Stimulated activated CD8-positive, alpha-beta memory T cell treated with anti-CD3 and anti-CD28 coated beads, Interleukin-15, amount 100 ng/mL, for 48 hours (primary cell): ENCODE data around the gene PTOV1.

Experiments used
- DNase-seq, 2 donors: peaks; one replicate each; pipeline ENCODE4 v3.0.0-alpha.2; 2020; ENCODE audit warnings: low read depth in 2 of 2

The PTOV1 gene

DNA sequence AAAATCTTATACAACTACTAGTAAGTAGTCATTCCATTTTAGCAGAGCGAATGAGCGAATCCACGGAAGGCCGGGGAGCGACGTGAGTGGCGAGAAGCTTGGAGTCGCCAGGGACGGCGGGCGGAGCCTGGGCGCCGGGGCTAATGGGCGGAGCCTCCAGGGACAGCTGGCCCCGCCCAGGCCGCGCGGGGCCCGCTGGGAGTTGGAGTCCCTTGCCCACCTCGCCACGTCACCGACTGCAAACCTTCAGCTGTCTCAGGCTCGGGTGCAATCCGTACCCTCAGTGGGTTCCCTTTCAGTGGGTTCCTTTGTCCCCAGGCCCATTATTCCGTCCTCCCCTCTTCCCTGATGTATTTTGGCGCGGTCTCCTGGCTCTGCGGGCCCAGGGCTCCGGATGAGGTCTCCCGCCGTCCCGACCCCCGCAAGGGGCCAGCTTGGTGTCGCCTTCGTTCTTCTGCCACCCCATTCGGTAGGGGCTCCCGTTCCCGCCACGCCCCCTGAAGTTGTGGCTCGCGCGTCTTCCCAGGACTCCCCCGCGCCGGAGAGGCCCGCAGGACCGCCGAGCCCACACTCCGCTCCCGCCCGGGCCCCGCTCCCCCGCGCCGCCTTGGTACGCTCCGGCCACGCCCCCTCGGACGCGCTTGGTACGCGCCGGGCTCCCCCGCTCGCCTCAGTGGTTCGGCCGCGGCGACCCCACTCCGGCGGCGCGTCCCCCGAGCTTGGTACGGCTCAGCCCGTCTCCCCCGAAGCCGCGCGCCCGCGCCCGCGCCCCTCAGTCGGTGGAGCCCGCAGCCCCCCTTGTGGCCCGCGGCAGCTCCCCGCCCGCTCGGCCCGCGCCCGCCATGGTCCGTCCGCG lies at the start of gene PTOV1:
TSS of gene PTOV1 (plus strand) at position 673 of the 856 bp plus-strand sequence.
- DNase-seq = peak; percentile 76 to 85

- DNase-seq = no peak
Measured at GRCh38 chr19:49801401-49801888, 49.5 kb upstream of the PTOV1 start.

DNA sequence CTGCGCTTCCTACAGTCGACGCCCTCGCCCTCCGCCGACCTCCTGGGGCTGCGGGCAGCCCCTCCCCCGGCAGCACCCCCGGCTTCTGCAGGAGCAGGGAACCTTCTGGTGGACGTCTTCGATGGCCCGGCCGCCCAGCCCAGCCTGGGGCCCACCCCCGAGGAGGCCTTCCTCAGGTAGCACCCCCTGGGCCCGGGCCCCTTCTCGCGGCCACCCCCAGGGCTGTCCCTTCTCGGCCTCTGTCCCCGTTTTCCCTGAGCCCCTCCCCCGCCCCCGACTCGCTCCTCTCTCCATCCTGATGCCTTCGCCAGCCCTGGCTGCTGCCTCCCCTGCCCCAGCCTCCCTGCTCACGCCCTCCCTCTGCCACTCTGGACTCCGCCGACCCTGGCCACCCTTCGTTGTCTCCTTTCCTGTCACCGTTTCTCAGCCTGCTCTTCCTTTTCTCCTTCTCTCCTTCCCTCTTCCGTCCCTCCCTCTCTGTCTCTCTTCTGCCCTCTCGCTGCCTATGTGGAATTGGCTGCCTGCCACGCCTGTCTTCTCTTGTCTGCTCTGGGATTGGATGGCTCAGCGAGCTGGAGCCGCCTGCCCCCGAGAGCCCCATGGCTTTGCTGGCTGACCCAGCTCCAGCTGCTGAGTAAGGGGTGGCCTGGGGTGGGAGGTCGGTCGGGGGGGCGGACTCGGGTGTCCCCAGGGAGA lies 48.8 kb upstream of the PTOV1 start:
- DNase-seq = no peak

- no peak for DNase-seq
Measured at GRCh38 chr19:49802836-49803528, 48.0 kb upstream of the PTOV1 start.

DNA sequence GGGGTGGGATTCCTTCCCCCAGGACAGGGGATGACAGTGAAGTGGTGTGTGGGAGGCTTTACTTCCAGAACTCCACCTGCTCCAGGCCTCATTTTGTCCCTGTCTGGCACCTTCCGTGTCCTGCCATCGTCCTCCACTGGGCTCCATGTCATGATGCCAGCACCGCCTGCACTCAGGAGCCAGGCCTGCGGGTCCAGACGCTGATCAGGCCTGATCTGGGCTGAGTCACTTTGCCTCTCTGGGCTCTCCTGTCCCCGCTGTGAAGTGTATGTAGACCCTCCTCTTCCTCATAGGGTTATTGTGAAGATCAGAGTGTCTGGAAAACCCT lies 47.5 kb upstream of the PTOV1 start:
- no peak for DNase-seq

- no peak for DNase-seq
Measured at GRCh38 chr19:49805822-49806619, 44.9 kb upstream of the PTOV1 start.

DNA sequence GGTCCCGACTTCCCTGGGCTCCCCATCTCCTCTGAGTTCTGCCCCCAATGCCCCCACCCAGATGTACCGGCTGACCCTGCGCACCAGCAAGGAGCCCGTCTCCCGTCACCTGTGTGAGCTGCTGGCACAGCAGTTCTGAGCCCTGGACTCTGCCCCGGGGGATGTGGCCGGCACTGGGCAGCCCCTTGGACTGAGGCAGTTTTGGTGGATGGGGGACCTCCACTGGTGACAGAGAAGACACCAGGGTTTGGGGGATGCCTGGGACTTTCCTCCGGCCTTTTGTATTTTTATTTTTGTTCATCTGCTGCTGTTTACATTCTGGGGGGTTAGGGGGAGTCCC lies 44.4 kb upstream of the PTOV1 start:
- no peak for DNase-seq

- DNase-seq = no peak
Measured at GRCh38 chr19:49807058-49807903, 43.7 kb upstream of the PTOV1 start.

DNA sequence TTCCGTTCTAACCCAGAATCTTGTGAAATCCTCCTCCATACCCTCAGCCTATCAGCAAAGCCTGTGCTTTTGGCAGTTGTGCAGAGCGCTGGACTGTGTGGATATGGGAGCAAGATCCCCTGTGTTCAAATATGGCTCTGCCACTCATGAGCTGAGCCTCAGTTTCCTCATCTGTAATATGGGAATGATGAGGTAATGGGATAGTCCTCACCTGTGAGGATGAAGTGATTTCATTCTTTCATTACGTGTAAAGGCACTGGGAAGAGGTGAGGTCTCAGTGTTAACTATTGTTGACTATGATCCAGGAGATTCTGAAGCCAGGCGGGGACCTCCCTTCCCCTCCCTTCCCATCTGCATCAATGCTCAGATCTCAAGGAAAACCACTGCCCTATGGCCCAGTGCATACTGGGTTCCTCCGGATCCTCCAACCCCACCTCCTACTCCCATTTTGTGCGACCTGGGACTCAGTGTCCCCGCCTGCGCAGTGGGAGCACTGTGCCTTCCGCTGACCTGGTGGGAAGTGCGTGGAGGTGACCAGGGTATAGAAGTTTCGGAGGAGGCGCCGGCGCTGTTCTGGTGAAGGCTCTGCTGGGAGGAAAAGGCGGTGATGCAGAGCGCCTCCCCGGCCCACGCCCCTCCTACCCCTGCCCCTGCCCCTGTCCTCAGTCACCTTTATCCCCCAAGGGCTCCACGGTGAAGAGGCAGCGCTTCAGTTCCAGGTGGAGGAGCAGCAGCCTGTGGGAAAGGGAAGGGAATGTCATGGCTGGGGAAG lies 42.9 kb upstream of the PTOV1 start:
- no peak for DNase-seq

DNA sequence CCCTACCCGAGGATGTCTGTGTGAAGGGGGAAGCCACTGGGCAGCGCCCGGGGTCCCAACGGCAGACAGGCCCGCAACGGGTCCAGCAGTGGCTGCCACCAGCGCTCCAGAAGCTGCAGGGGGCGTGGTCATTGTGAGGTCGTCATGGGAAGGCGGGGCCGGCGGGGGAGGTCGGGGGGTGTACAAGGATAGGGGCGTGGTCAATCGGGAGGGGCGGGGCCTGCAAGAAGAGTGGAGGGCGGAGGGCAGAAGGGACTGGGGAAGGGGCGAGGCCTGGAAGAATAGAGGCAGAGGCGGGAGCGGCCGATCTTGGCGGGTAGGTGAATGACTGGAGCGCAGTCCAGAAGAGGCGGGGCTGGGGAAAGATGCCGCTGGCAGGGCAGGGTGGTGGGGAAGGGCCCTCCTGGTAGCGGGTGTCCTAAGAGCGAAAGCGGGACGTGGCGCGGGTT lies 42.2 kb upstream of the PTOV1 start:
- DNase-seq = peak; percentile 67 to 69

DNA sequence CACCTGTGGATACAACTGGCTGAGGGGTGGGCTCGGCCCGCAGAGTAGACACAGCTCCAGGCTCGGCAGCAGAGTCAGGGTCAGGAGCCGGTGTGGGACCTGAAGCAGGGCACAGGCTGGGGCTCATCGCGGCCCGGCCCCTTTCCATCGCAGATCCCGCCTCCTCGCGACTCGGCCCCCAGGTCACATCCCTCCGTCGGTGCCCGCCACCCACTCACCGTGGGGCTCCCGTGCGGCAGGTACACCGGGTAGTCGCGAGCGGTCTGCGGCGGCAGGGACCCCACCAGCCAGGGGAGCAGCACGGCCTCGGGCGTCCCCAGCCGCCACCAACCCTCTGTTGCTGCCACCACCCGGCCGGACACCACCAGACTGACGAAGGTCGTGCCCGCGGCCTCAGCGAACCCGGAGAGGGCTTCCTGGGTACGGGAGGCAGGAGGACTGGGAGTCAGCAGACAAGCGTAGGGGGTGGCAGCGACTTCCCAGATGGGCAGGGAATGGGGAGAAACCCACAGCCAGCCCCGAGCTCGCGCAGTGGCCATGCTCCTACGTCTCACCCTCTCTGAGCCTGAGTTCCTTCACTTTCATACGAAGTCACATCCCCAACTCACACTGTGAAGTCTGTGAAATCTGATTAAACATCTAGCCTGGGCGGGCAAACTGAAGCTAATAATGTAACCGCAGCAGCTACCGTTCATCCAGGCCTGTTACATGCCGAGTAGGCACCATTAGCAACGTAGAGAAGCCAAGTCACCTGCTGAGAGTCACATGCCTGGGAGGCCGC lies 41.6 kb upstream of the PTOV1 start:
- DNase-seq = peak in 1 of 2 donors; percentile 21

- no peak for DNase-seq
Measured at GRCh38 chr19:49809941-49810389, 41.0 kb upstream of the PTOV1 start.

GRCh38 chr19:49811328-49811727 lies 39.6 kb upstream of the PTOV1 start:
- no peak for DNase-seq

DNA sequence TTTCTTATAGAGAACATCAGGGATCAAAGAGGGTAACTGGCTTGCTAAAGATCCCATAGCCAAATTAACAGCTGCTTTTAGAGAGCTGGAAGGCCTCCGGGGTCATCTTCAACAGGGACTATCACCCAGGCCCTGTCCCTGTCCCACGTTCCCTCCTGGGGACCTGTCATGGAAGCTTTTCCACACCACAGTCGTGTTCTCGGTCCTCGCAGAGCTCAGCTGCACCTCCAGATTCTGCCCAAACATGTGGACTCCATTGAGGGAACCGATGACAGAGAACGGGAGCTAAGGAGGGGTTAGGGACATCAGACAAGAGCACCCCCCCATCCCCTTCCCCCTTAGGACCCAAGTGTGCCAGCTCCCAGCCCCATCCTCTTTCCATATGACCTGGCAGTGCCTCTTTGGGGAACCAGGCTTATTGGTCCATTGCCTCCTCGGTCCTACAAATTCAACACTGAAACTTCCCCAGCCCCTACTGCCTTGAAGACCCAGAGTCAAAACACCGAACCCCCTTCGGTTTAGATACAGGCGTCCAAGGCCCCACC lies 38.4 kb upstream of the PTOV1 start:
- DNase-seq = no peak

DNA sequence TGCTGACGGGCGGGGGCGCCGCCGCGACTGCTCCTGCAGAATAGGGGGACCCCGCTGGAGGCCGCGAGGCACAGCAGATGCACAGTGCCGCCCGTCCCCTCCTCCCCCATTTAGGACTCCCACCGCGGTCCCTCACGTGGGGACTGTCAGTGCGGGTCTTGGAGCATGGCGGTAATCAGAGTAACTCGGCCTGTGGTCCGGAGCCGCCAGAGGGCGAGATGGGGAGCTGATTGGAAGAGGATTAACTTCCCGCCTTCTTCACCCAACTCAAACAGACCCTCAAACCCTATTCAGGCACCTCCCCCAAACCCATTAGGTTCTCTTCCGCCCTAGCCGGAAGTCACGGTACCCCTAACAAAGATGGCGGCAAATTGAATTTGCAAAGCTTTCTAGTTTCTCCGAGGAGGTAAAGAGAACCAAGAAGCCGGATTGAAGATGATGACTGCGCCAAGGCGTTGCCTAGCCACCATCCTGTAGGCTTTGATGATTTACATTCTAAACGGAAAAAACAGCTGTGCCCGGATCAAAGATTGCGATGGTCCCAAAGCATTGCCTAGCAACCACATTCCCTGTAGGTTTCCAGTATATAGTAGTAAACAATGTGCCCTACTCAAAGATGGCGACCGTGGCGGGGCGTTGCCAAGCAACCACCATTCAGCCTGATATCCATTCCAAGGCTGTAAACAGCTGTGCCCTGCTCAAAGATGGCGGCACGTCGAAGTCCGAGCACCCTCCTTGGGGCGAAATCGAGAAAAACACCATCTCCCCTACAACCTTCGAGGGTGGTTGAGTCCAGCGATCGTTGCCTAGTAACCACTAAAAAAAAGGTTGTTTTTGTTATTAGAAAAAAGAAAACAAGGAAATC lies 37.7 kb upstream of the PTOV1 start, which contains the start of gene FUZ:
TSS of gene FUZ (minus strand) at position 296 of the 865 bp plus-strand sequence. CDS start at position 110, 186 bp downstream.
- peak; percentile 88 for DNase-seq

GRCh38 chr19:49814010-49814409 lies 36.9 kb upstream of the PTOV1 start:
- DNase-seq = no peak

DNA sequence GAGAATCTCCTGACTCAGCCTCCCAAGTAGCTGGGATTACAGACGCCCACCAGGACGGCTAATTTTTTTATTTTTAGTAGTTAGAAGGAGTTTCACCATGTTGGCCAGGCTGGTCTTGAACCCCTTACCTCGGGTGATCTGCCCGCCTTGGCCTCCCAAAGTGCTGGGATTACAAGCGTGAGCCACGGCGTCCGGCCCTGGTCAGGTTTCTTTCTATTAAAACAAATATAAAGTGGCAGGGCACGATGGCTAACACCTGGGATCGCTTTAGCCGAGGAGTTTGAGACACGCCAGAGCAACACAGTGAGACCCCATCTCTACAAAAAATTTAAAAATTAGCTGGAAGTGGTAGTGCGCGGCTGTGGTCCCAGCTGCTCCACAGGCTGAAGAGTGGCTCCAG lies 34.4 kb upstream of the PTOV1 start:
- DNase-seq = no peak
